GM18520 (cell line): ENCODE measurements around the gene TRIM32.

Experiments
- ATAC-seq: cut with Tn5 transposase; IDR thresholded peaks from one replicate; pipeline ENCODE4 v1.9.1; 2021; ENCODE audit not compliant: unreplicated experiment

The TRIM32 gene, protein sequence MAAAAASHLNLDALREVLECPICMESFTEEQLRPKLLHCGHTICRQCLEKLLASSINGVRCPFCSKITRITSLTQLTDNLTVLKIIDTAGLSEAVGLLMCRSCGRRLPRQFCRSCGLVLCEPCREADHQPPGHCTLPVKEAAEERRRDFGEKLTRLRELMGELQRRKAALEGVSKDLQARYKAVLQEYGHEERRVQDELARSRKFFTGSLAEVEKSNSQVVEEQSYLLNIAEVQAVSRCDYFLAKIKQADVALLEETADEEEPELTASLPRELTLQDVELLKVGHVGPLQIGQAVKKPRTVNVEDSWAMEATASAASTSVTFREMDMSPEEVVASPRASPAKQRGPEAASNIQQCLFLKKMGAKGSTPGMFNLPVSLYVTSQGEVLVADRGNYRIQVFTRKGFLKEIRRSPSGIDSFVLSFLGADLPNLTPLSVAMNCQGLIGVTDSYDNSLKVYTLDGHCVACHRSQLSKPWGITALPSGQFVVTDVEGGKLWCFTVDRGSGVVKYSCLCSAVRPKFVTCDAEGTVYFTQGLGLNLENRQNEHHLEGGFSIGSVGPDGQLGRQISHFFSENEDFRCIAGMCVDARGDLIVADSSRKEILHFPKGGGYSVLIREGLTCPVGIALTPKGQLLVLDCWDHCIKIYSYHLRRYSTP

DNA sequence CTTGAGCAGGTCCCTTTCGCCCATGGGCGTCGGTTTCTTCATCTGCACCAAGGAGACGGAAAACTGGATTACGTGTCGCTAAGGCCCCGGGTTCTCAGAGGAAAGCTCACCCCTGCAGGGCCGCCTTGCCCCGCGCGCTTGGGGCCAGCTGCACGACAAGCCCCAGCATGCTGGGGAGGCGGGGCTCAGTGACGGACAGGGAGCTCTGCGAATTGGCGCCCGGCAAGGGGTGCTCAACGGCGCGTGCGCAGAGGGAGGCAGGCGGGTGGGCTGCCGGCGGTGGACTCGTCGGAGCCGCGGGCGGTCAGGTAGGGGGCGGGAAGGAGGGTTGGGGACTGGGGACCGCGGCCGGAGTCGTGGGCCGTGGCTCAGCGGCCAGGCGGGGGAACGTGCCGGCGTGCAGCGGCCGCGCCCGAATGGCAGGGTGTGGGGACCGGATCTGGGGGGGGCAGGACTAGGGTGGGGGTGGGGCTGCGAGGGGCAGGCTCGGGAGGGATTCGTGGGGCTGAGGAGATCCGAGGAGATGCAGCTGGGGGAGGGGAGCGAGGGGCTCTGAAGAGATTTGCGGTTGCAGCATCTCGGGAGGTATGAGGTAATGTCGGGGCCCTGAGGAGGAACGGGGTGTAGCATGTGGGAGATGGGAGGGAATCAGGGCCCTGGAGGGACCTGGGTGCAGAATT lies at the start of gene TRIM32:
TRIM32 (plus strand) TSS at position 232 of the 680 bp plus-strand sequence. CDS start 10,438 bp downstream, outside the sequence.
- peak; percentile 99 for ATAC-seq

DNA sequence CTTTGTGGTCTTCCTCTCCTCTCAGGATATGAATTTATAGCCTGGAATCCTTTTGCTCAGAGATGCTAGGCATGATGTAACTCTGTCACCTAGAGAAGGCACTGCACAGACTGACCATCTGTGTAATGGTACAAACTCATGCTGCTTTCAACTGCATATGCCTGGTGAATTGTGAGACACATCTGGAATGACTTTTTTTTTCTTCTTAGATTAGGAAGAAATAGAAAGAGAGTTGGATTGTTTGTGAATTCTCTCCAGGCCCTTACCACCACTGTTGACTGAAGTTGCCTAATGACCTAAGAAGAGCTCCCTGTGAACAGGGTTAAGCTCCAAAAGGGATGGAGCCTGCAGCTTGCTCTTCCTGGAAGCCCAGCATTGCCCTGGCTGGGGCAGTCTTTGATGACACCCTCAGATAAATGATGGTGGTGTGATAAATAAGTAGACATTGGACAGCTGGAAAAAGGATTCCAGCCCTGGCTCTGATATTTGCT lies 47.8 kb upstream of the TRIM32 start:
- ATAC-seq, result no peak

DNA sequence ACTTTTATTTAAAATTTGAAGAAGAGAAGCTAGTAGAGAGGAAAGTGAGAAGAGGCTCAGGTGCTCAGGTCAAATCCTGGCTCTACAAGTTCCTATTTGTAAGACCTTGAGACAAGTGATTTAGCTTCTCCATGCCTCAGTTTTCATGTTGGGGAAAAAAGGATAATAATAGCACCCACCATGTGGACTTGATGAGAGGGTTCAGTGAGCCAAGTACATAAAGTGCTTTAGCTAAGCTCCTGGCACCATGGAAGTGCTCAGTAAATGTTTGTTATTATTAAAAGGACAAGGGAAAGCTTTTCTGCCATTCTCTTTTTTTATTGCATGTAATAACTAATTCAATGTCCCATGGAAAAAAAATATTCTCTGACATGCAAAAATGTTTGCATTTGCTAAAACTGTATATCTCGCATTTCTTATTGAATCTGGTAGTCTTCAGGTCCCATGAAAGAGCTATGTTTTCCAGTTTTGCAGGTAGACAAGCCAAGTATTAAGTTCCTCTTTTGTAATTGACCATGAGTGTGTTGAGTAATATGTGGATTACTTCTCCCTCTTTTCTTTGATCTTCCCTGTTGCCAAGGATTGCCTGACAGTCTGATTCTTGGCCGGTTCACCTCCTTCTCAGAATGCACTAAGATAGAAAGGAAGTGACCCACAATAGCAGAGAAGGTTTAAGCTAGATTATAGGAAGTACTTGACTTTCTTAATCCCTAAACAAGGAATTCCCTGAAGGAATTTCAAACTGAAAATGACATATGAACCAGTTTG lies 45.6 kb upstream of the TRIM32 start:
- no peak for ATAC-seq

DNA sequence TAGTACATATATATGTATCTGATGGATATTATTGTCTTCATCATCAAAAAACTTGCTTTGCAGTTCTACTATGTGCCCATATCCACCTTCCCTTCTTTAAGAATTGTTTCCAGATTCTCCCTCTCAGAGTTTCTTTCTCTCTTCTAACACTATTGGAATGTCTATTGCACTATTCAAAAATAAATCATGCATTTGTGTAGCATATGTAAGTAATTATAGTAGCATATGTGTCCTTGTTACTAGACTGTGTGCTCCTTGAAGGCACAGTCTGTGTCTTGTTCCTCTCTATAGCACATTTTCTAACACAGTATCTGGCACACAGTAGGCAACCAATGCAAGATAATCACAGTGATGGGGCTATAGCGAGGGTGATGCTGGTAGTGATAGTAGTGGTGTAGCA lies 43.4 kb upstream of the TRIM32 start:
- no peak for ATAC-seq

DNA sequence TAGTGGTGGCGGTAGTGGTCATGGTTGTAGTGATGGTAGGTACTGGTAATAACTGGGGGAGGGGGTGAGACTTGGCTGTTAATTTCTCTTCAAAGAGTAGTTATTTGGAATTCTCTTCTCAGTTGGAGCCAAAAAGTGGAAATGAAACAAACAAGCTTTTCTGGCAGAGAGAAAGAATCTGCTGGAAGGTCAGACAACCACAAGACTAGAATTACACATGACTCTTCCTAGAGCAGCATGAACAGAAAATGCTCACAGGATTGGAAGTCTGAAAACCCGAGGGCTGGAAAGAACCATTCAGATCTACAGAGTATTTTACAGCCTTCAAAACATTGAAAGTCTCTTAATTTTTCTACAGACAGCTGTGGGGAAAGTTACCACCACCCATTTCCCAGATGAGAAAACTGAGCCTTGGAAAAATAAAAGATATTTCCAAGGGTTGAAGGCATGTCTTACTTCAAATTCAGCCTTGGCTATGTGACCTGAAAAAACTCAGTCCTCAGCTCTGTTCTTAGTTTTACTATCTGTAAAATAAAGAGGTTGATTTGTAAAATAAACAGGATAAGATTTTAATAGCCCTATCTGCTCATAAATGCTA lies 42.9 kb upstream of the TRIM32 start:
- ATAC-seq, result no peak

DNA sequence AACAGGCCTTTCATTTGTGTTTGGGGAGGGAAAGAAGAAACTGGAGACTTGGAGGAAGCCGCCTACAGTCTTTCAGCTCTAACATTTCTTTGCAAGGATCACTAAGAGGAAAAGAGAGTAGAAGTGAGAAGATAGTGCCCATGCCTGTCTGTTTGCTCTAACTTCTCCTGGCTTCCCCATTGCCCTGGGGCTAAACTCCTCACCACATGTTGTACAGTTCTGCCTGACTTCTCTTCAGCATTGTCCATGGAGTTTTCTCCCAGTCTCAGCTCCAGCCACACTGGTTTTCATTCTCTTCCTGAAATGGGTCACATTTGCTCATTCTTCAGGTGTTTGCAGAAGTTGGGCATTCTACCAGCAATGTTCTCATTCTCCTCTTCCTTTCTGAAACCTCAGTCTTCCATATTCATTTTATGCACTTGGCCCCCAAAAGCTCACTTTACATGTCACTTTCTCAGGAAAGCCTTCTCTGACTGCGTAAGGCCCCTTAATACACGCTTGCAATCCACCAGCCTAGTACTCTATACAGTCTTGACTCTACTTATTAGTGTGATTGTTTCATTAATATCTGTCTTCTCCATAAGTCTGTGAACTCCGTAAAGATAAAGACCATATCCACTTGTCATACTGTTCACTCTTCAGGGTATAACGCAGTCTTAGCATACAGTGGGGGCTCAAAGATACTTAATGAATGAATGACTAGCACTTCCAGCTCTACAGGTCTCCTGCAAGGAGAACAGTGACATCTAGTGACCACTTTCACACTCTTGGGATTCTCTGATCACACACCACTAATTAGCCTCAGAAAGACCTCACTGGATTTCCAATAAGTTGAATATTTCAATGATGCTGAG lies 40.2 kb upstream of the TRIM32 start:
- no peak for ATAC-seq

DNA sequence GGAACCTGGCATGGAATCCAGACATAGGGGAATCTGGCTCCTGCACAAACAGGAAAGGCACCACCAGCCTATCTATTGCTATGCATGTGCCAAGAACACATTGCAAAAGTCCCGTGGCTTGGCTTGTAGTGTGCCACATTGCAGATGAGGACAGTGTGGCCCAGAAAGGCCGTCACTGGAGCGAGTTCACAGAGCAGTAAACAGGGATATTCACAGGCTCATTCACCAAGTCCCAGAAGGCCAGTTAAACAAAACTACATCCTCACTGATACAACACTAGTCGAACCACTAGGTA lies 39.6 kb upstream of the TRIM32 start:
- no peak for ATAC-seq

DNA sequence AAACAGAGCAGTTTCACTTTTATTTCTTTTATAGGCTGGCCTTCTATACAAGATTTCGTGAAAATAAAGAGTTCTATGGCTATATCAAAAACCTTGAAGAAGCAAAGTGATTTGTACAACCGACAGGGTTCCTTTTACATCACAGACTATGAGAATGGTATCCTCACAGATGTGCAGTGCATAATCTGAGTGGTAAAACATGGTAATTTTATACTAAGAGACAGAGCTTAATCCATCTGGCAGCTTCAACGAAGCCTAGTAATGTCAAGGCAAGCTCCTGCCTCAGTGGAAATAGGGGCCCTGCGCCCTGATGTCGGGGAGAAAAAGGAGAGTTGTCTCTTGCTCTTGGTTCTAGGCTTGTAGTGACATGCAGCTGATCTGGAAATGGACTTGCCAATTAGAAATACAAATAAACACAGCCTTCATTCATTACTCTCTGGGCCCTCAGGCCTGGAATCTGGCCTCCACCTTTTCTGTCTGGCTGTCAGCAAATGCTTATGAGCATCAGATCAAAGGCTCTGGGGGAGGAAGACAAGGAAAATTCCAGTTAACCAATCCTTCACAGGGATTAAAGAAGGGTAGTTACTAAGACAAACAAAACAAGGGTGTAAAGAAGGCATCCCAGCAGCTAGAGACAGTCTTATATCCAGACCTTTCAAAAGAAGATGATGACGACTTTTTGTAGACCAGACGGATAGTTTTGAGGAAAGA lies 33.6 kb upstream of the TRIM32 start:
- no peak for ATAC-seq

DNA sequence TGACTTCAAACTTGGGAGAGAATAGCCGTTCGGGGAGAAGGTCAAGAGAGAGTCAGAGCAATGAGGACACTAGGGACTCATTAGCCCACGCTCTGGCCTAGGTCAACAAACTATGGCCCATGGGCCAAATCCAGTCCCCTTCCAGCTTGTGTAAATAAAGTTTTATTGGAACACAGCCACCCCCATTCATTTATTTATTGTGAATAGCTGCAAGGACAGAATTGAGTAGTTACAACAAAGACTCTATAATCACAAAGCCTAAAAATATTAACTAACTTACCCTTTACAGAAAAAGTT lies 33.1 kb upstream of the TRIM32 start:
- no peak for ATAC-seq

DNA sequence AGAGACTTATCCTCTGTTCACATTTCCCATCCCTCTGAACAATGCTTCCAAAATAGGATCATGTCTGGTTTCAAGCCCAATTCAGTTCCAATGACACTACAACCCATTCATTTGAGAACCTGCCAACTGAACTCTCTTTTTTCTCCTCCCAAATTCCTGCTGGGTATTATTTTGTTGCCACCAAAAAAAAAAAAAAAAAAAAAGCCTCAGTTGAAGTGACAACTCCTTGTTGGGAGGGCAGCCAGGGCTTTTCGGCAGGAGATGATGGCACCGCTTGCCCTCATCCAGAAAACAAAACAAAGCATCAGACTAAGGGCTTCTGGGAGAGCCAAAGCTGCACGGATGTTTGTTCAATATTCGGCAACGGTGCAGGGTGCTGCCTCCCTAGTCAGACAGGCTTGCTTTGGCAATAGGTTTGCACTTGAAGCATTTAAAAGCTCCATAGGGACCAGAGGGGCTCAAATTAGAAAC lies 30.6 kb upstream of the TRIM32 start:
- ATAC-seq, result no peak

DNA sequence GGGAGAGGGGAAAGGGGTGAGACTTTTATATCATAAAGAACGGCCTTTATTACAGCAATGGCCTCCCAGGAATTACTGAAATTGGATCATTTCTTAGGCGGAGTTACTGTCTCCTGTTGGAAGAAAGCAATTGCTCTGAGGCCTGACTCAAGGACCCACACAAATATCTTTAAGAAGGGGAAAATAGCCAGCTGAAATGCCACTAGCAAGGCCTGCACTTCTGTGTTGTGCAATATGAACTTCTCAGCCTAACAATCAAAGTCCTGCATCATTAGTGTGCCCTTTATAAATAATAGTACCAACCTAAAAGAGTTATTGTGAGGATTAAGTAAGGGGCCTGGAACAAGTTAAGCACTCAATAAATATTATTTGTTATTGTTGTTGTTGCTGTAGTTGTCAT lies 30.1 kb upstream of the TRIM32 start:
- ATAC-seq, result no peak

DNA sequence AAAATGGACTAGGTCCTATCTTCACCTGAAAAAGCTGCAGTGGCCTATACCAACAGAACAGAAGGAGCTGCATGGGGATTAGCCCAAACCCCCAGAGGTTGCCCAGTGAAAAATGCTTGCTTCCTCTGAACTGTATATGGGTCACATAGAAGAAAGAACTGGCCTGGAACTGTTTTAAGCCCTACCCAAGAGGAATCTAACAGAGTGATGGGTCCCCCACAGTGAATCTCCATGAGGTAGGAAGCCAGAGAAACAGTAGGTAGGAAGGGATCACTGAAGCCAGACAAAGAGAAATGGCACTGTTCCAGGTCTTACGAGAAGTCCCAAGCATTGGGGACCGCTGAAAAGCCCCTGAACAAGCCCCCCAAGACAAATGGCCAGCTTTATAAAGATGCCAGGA lies 28.8 kb upstream of the TRIM32 start:
- no peak for ATAC-seq

DNA sequence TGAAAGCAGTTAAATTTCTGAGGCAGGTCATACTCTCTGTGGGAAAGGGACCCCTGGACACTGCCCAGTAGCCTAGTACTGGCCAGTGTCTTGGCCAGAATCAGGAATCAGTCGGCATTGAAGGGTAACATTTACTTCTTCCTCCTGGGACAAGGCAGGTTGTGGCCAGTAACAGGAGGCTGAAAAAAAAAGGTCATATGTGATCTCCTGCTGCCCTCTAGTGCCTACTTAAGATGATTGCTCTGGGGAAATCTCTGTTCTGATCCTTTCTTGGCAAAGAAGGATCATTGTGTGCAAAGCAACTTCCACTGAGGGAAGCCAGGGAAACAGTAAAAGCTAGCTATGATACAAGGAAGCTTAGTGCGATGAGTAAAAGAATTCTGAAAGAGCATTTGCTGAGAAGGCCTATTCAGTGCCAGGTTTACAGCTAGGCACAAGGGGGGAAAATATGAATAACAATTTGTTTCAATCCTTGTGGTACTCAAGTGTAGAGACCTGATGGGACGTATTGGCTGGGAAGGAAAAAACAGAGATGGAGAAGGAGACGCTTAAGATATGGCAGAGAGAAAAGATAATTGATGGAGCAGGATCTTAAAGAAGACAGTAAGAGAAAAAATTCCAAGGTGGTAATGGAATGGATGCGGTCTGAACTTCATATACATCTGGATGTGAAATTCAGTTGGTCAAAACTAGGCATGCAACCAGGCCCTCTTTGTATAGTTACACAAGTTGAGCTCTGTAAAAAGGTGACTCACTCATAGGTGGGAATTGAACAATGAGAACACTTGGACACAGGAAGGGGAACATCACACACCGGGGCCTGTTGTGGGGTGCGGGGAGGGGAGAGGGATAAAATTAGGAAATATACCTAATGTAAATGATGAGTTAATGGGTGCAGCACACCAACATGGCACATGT lies 25.8 kb upstream of the TRIM32 start:
- ATAC-seq, result peak; percentile 74

DNA sequence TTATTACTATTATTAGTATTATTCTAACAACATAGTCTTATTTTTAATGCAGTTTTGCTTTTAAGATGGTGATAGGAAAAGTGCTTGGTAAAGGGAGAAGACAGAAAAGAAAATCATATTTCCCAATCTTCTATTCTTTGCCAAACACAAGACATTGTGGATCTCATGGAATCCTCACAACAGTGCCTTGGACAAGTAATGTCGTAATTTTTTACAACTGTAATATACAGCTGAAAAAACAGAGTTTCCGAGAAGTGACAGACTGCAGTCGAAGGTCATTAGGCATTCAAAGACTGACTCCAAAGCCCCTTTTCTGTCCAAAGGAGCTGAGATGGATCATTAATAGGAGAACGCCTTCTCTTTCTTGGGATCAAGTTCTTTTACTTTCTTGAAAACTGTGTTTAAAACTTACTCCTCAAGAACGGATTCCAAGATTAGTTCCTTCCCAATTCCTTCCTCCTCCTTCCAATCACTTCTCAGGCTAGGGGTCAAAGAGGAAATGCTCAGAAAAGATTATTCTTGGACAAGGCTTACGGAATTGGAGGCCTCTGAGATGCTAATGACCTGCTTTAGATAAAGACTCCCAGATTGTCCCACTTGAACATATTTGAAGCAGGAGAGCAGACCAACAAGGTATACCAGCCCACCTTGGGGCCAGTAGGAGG lies 24.3 kb upstream of the TRIM32 start:
- ATAC-seq, result no peak

DNA sequence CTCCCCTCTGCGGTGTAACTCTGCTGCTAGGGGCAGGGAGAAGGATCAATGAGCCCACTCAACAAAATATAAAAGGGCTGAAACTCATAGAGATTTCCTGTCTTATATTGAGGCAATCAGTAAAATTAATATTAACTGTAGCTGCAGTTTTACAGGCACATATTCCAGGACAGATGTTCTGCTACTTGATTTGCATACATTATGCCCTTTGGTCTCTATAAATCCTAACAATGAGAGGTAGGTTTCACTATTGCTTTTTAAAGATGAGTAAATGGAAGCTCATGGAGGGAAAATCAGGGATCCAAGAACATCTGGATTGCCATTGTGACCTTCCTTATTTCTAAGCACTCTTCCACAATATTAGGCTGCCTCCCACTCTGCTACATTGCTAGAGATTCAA lies 23.5 kb upstream of the TRIM32 start:
- ATAC-seq, result no peak

DNA sequence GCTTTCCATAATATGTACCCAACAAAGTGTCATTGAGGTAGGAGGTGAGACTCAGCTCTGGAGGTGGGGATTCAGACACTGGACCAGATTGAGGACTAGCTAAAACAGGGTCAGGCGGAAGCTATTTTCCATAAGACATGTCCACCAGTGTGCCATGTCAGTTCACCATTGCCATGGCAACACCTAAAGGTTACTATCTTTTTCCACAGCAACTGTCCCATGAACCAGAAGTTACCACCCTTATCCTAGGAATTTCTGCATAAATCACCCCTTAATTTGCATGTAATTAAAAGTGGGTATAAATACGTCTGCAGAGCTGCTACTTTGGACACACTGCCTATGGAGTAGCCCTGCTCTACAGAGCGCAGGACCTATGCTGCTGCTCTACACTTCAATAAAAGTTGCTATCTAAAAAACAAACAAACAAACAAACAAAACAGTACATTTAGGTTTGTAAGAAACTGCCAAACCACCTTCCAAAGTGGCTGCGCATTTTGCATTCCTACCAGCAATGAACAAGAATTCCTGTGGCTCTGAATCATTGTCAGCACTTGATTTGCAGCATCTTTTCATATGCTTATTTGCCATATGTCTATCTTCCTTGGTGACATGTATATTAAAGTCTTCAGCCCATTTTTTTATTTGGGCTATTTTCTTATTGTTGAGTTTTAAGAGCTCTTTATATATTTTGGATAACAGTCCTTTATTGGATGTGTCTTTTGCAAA lies 18.0 kb upstream of the TRIM32 start:
- ATAC-seq, result no peak

DNA sequence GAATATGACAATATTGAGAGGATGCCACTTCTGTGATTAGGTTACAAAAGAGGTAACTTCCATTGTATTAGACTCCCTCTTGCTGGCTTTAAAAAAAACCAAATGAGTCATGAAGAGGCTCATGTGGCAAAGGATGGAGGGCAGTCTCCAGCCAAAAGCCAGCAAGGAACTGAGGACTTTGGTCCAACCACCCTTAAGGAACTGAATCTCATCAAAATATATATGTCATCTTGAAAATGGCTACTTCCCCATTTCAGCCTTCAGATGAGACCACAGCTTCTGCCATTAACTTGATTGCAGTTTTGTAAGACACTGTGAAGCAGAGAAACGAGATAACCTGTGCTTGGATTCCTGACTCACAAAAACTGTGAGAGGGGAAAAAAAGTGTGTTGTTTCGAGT lies 15.5 kb upstream of the TRIM32 start:
- ATAC-seq, result no peak
